GF-D8 (cell line): ENCODE data around the gene CCDC88C.

Experiments used
- DNase-seq: peaks from one replicate; lab custom pipeline; 2025; lab: John Stamatoyannopoulos, UW

CCDC88C gene

GRCh38 chr14:91307046-91307445 is 110.6 kb downstream of the CCDC88C start:
- DNase-seq: no peak

GRCh38 chr14:91306547-91306946 is 111.1 kb downstream of the CCDC88C start:
- DNase-seq: no peak

- DNase-seq: no peak
Measured at GRCh38 chr14:91305650-91306431, 111.8 kb downstream of the CCDC88C start.

- DNase-seq: no peak
Measured at GRCh38 chr14:91303924-91304229, 113.7 kb downstream of the CCDC88C start.

- no peak for DNase-seq
Measured at GRCh38 chr14:91303091-91303923, 114.3 kb downstream of the CCDC88C start.

- no peak for DNase-seq
Measured at GRCh38 chr14:91302391-91302790, 115.2 kb downstream of the CCDC88C start.

GRCh38 chr14:91300957-91301356 is 116.7 kb downstream of the CCDC88C start:
- DNase-seq: no peak

- DNase-seq: no peak
Measured at GRCh38 chr14:91300283-91300895, 117.2 kb downstream of the CCDC88C start.

- no peak for DNase-seq
Measured at GRCh38 chr14:91299121-91300115, 118.2 kb downstream of the CCDC88C start.

- no peak for DNase-seq
Measured at GRCh38 chr14:91298576-91298975, 119.0 kb downstream of the CCDC88C start.

- no peak for DNase-seq
Measured at GRCh38 chr14:91297081-91297711, 120.4 kb downstream of the CCDC88C start.

GRCh38 chr14:91295851-91296796 is 121.5 kb downstream of the CCDC88C start:
- DNase-seq: no peak

- DNase-seq: no peak
Measured at GRCh38 chr14:91295276-91295845, 122.3 kb downstream of the CCDC88C start.

- no peak for DNase-seq
Measured at GRCh38 chr14:91294153-91294552, 123.5 kb downstream of the CCDC88C start.

- no peak for DNase-seq
Measured at GRCh38 chr14:91293281-91293680, 124.3 kb downstream of the CCDC88C start.

- DNase-seq: no peak
Measured at GRCh38 chr14:91292491-91292890, 125.1 kb downstream of the CCDC88C start.

- DNase-seq: no peak
Measured at GRCh38 chr14:91291786-91292405, 125.7 kb downstream of the CCDC88C start.

GRCh38 chr14:91290986-91291385 is 126.6 kb downstream of the CCDC88C start:
- no peak for DNase-seq

GRCh38 chr14:91289464-91289863 is 128.2 kb downstream of the CCDC88C start:
- DNase-seq: no peak
